Measurements from ENCODE around the gene OGFOD2. TPM values are rescaled to one million over a fixed set of nuclear protein-coding genes. Genes with fewer than 3 reads are reported as not detected.
"Not testable (repeated sequence)": the region's sequence is repeated elsewhere in the genome, so short reads cannot be mapped to it uniquely, and the experiment has no call there.

Gene OGFOD2
- total RNA-seq, 1 donor from 2014 or later, result 8.8 TPM

GRCh38 chr12:123005081-123005626 lies 30.1 kb downstream of the OGFOD2 start:
- no peak for DNase-seq

- no peak for DNase-seq
Measured at GRCh38 chr12:123006977-123007376, 31.9 kb downstream of the OGFOD2 start.

DNA sequence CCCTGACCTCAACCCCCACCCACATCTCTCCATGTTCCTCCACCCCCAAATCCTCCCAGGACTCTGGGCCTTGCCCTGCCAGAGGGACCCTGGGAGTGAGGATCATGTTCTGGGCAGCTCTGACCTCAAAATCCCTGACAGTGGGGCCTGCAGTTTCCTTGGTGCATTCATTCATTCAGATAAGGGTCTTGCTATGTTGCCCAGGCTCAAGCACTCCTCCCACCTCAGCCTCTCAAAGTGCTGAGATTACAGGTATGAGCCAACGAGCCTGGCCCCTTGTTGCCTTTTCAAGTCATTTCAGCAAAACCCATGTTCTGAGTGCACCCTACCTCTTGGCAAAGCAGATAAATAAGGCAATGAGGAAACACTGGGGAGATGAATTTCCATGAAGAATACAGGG lies 35.1 kb downstream of the OGFOD2 start:
- no peak for DNase-seq

DNA sequence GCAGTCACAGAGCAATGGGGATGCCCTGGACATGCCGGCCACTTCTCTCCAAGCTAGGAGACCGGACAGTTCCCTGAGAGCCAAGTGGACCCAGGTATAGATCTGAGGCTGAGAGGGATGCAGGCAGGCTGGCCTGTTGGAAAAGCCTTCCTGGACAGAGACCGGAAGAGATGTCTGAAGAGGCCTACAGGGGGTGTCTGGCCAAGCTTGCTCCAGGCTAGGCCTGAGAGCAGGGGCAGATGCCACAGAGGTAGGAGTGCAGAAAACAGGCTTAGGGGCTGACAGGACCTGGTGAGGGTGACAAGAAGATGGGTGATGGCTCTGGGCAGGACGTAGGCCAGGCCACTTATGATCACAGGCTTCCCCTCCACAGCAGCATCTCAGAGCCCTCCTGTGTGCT lies 35.6 kb downstream of the OGFOD2 start:
- no peak for DNase-seq

DNA sequence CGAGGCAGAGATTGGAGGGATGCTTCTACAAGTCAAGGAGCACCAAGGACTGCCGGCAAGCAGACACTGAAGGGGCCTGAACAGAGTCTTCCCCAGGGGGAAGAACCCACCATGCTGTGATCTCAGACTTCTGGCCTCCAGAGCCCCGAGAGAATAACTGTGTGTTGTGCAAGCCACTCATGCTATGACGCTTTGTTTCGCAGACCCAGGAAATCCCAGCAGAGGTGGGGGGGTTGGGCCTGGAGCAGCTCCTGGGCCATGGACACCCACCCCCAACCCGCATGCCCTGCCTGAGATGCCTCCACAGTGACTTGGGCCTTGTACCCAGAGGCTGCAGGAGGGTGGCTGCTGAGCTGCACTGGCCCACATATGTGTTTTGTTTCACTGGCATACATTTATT lies 36.7 kb downstream of the OGFOD2 start:
- DNase-seq, result no peak

- DNase-seq, result no peak
Measured at GRCh38 chr12:123013185-123014095, 38.4 kb downstream of the OGFOD2 start.

DNA sequence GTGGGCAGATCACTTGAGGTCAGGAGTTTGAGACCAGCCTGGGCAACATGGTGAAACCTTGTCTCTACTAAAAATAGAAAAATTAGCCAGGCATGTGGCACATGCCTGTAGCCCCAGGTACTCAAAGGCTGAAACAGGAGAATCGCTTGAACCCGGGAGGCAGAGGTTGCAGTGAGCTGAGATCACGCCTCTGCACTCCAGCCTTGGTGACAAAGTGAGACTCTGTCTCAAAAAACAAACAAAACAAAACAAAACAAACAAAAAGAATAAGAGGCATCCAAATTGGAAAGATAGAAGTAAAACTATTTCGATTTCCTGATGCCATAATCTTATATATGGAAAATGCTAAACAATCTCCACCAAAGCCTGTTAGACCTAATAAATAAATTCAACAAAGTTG lies 39.4 kb downstream of the OGFOD2 start:
- not testable (repeated sequence) for DNase-seq

DNA sequence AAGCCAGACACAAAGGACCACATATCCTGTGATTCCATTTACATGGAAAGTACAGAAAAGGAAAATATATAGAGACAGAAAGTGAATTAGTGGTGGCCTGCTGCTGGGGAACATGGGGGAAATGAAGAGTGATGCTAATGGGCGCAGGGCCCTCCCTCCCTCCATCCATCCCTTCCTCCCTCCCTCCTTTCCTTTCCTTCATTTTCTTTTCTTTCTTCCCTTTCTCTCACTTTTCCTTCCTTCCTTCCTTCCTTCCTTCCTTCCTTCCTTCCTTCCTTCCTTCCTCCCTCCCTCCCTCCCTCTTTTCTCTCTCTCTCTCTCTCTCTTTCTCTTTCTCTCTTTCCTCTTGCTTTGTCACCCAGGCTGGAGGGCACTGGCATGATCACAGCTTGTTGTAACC lies 42.7 kb downstream of the OGFOD2 start:
- DNase-seq, result no peak

GRCh38 chr12:123019841-123020138 lies 44.7 kb downstream of the OGFOD2 start:
- no peak for DNase-seq

DNA sequence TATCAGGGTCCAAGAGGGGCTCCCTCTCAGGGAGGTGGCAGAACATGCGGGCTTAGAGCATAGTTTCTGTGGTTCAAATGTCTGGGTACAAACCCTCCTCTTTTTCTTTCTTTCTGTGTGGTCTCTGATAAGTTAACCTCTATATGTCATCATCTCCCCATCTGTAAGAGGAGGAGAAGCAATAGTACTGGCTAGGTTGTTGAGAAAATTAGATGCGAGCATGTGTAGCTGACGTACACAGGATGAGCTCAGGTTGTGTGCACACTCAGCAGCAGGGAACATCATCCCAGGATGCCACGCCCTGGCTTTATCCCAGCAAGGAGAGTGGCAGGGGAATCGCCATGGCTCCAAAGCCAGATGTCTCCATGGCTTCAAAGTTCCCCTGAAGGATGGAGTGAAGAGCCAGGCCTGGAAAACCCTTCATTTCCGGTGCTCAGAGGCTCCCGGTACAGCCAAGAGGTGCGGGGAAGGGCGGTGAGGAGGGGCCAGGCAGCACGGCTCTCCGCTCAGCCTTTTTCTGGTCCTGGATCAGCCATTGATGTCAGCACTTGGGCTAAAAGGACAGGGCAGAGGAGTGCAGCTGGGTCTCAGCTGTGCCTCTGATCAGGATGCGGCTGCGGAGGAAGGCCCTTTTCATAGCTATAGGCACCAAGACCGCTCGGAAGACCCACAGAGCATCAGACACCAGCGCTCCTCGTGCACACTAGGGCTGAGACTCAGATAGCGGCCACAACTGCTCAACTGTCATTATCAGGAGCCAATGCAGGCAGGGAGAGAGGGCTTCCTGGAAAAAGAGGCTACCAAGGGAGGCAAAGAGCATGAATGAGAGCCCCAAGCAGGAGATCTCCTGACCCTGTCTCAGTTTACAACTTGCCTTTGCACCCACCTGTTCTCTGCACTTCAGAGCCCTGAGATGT lies 46.9 kb downstream of the OGFOD2 start:
- no peak for DNase-seq

GRCh38 chr12:123022846-123023245 lies 47.8 kb downstream of the OGFOD2 start:
- no peak for DNase-seq

GRCh38 chr12:123024819-123025391 lies 49.9 kb downstream of the OGFOD2 start:
- DNase-seq, result no peak

- DNase-seq, result no peak
Measured at GRCh38 chr12:123026094-123026853, 51.2 kb downstream of the OGFOD2 start.

GRCh38 chr12:123027726-123028445 lies 52.8 kb downstream of the OGFOD2 start:
- no peak for DNase-seq

- DNase-seq, result no peak
Measured at GRCh38 chr12:123028475-123028874, 53.4 kb downstream of the OGFOD2 start.

DNA sequence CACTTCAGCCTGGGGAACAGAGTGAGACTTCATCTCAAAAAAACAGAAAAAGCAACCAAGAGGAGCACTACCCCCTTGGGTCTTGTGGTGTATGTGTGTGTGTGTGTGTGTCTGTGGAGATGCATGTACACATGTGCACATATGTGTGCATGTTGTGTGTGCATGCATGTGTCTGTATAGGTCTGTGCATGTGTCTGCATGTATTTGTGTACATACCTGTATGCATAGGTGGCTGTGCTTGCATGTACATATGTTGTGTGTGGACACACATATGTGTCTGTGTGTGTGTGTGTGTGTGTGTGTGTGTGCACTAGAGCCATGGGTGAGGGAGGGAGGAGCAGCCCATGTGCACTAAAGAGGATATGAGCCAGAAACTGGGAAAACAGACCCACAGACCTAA lies 54.5 kb downstream of the OGFOD2 start:
- no peak for DNase-seq

Small RNA genes lying within 50 kb of the gene (small RNA-seq; reads per million reads assigned to genes)
- gene ARL6IP4 (ENCODE audit: low replicate concordance) (not detected), gene MIR4304 (ENCODE audit: low replicate concordance) (not detected)

Other genes with a start within 250 kb of the OGFOD2 start
- 0.10 TPM for gene HCAR1, start 244.4 kb upstream of the OGFOD2 start, total RNA-seq
- gene DENR, start 222.4 kb upstream of the OGFOD2 start, total RNA-seq, result 40.8 TPM
- gene CCDC62, start 200.7 kb upstream of the OGFOD2 start, total RNA-seq, result 2.8 TPM
- gene HIP1R, start 139.8 kb upstream of the OGFOD2 start, total RNA-seq, result 14.1 TPM
- gene VPS37B, start 79.1 kb upstream of the OGFOD2 start, total RNA-seq, result 32.6 TPM
- 4.1 TPM for gene ABCB9, start 8.8 kb upstream of the OGFOD2 start, total RNA-seq
- gene ARL6IP4, start 5.4 kb downstream of the OGFOD2 start, total RNA-seq, result 90.4 TPM
- 10.4 TPM for gene PITPNM2, start 175.8 kb downstream of the OGFOD2 start, total RNA-seq

Data from tongue (tissue), 3 donors.